ENCODE data around the gene CPAMD8.
"Not testable (repeated sequence)": the region's sequence is repeated elsewhere in the genome, so short reads cannot be mapped to it uniquely, and the experiment has no call there.

GRCh38 chr19:16996838-16997490 lies 29.6 kb downstream of the CPAMD8 start:
- TF ChIP-seq, protein P1, sequence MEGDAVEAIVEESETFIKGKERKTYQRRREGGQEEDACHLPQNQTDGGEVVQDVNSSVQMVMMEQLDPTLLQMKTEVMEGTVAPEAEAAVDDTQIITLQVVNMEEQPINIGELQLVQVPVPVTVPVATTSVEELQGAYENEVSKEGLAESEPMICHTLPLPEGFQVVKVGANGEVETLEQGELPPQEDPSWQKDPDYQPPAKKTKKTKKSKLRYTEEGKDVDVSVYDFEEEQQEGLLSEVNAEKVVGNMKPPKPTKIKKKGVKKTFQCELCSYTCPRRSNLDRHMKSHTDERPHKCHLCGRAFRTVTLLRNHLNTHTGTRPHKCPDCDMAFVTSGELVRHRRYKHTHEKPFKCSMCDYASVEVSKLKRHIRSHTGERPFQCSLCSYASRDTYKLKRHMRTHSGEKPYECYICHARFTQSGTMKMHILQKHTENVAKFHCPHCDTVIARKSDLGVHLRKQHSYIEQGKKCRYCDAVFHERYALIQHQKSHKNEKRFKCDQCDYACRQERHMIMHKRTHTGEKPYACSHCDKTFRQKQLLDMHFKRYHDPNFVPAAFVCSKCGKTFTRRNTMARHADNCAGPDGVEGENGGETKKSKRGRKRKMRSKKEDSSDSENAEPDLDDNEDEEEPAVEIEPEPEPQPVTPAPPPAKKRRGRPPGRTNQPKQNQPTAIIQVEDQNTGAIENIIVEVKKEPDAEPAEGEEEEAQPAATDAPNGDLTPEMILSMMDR (conservative IDR thresholded peaks at IDR 0.05 in 1 of 2, IDR thresholded peaks at IDR 0.05 in 1 of 2; ENCODE audit: low read depth in 1 of 2, low read length in 2 of 2), result not testable (repeated sequence)
- TF ChIP-seq EZH2 (IDR thresholded peaks at IDR 0.05; ENCODE audit: low read length, missing control alignments), result not testable (repeated sequence)

Measured in fibroblast of lung (primary cell).